Right lobe of liver (tissue), 4 donors: ENCODE data around the gene HIF3A.

Source experiments
- POLR2A ChIP-seq: fragments of 450-650 bp; IDR thresholded peaks from one replicate; pipeline ENCODE4 v1.6.1; 2017; ENCODE audit warnings: antibody characterized with exemption, mild to moderate bottlenecking
- TF ChIP-seq, protein P1 (sequence below), 4 donors: fragments of 200-600 bp in 3 of 4; fragments of 450-650 bp in 1 of 4; IDR thresholded peaks; one replicate each; pipeline versions ENCODE4 v1.5.1 to v1.8.0; 2016 to 2022; ENCODE audit warnings: antibody characterized with exemption in 4 of 4, mild to moderate bottlenecking in 2 of 4
- donor health status: DM: no; HTN: no; CAD: no.
- donor health status: DM: no; HTN: no; CAD: no.
- donor health status: DM: no; HTN: yes; CAD: no.

- TF ChIP-seq, protein P1, sequence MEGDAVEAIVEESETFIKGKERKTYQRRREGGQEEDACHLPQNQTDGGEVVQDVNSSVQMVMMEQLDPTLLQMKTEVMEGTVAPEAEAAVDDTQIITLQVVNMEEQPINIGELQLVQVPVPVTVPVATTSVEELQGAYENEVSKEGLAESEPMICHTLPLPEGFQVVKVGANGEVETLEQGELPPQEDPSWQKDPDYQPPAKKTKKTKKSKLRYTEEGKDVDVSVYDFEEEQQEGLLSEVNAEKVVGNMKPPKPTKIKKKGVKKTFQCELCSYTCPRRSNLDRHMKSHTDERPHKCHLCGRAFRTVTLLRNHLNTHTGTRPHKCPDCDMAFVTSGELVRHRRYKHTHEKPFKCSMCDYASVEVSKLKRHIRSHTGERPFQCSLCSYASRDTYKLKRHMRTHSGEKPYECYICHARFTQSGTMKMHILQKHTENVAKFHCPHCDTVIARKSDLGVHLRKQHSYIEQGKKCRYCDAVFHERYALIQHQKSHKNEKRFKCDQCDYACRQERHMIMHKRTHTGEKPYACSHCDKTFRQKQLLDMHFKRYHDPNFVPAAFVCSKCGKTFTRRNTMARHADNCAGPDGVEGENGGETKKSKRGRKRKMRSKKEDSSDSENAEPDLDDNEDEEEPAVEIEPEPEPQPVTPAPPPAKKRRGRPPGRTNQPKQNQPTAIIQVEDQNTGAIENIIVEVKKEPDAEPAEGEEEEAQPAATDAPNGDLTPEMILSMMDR (IDR thresholded peaks at IDR 0.05) = no peak
- TF ChIP-seq POLR2A = no peak
Observed at GRCh38 chr19:46381756-46382345, 85.0 kb downstream of the HIF3A start.
